GM23338 (cell line): ENCODE data around the gene SLC25A15. TPM values are rescaled to one million over a fixed set of nuclear protein-coding genes. Genes with fewer than 3 reads are reported as not detected.

Experiments used
- ATAC-seq: fragments of 200-7000 bp; cut with Tn5 transposase; 3 replicates; pipeline ENCODE4 v1.9.1; 2020
- DNase-seq: peaks from one replicate; pipeline ENCODE4 v3.0.0-alpha.2; 2015; ENCODE audit warnings: low spot score
- H2AFZ ChIP-seq: fragments of 200-600 bp; sonication (generic); 2 replicates; pipeline ENCODE4 v1.8.0; 2016; ENCODE audit warnings: antibody characterized with exemption, mild to moderate bottlenecking, moderate library complexity
- H3F3A ChIP-seq: fragments of 200-600 bp; sonication (generic); replicated peaks from 2 replicates; pipeline ENCODE4 v1.8.0; 2017; ENCODE audit warnings: antibody characterized with exemption, mixed run types, low read depth
- H3K27ac ChIP-seq: fragments of 200-600 bp; sonication (generic); 2 replicates; pipeline ENCODE4 v1.6.1; 2016; ENCODE audit warnings: low read depth
- H3K27me3 ChIP-seq: fragments of 200-600 bp; sonication (generic); 2 replicates; pipeline ENCODE4 v1.8.0; 2016; ENCODE audit warnings: mild to moderate bottlenecking, mixed run types, moderate library complexity; ENCODE audit not compliant: insufficient read depth
- H3K36me3 ChIP-seq: fragments of 200-600 bp; sonication (generic); 2 replicates; pipeline ENCODE4 v1.8.0; 2016; ENCODE audit warnings: mild to moderate bottlenecking; ENCODE audit not compliant: insufficient read depth
- H3K4me1 ChIP-seq: fragments of 200-600 bp; sonication (generic); 2 replicates; pipeline ENCODE4 v1.8.0; 2016; ENCODE audit warnings: mild to moderate bottlenecking, moderate library complexity; ENCODE audit not compliant: insufficient read depth
- H3K4me2 ChIP-seq: fragments of 200-600 bp; sonication (generic); 2 replicates; pipeline ENCODE4 v1.7.1; 2017; ENCODE audit warnings: mixed run types
- H3K4me3 ChIP-seq: fragments of 200-600 bp; sonication (generic); 2 replicates; pipeline ENCODE4 v1.6.1; 2016; ENCODE audit warnings: mixed run types
- H3K79me2 ChIP-seq: fragments of 200-600 bp; sonication (generic); replicated peaks from 2 replicates; pipeline ENCODE4 v1.8.0; 2017; ENCODE audit warnings: mild to moderate bottlenecking; ENCODE audit not compliant: insufficient read depth
- H3K9me2 ChIP-seq: fragments of 200-600 bp; sonication (generic); 2 replicates; pipeline ENCODE4 v1.8.0; 2017; ENCODE audit not compliant: insufficient read depth
- H4K20me1 ChIP-seq: fragments of 200-600 bp; sonication (generic); replicated peaks from 2 replicates; pipeline ENCODE4 v1.8.0; 2017; ENCODE audit warnings: mild to moderate bottlenecking; ENCODE audit not compliant: insufficient read depth
- H3K27ac Mint-ChIP-seq: 2 replicates; pipeline ENCODE4 v1.8.0; 2020; ENCODE audit warnings: inconsistent platforms, mild to moderate bottlenecking, moderate library complexity, mixed read lengths
- H3K27me3 Mint-ChIP-seq: 3 replicates; pipeline ENCODE4 v1.8.0; 2022; ENCODE audit warnings: low read depth, mild to moderate bottlenecking, moderate library complexity, mixed read lengths, inconsistent platforms; ENCODE audit not compliant: insufficient read depth, poor library complexity
- H3K36me3 Mint-ChIP-seq: 3 replicates; pipeline ENCODE4 v1.8.0; 2021; ENCODE audit warnings: low read depth, mild to moderate bottlenecking, inconsistent platforms, moderate library complexity, mixed read lengths
- H3K4me1 Mint-ChIP-seq: 3 replicates; pipeline ENCODE4 v1.8.0; 2020; ENCODE audit warnings: mild to moderate bottlenecking, inconsistent platforms, mixed read lengths
- H3K4me3 Mint-ChIP-seq: 3 replicates; pipeline ENCODE4 v1.8.0; 2021; ENCODE audit warnings: moderate library complexity, mild to moderate bottlenecking, inconsistent platforms, mixed read lengths
- H3K9me3 Mint-ChIP-seq: 3 replicates; pipeline ENCODE4 v1.8.0; 2020; ENCODE audit warnings: moderate library complexity, mild to moderate bottlenecking, inconsistent platforms, mixed read lengths
- CREB1 ChIP-seq: fragments of 250-450 bp; sonication (Bioruptor Pico); IDR thresholded peaks from 2 replicates; pipeline ENCODE4 v1.5.0; 2020; ENCODE audit warnings: low read depth, mild to moderate bottlenecking, moderate library complexity
- ETS1 ChIP-seq: IDR thresholded peaks from 2 replicates; pipeline ENCODE4 v1.6.1; 2016; ENCODE audit warnings: antibody characterized with exemption
- EZH2 ChIP-seq: fragments of 200-600 bp; sonication (generic); IDR thresholded peaks from one replicate; pipeline ENCODE4 v1.8.0; 2017; ENCODE audit warnings: antibody characterized with exemption, mild to moderate bottlenecking, low read depth; ENCODE audit not compliant: unreplicated experiment
- JUNB ChIP-seq: IDR thresholded peaks from one replicate; pipeline ENCODE4 v1.6.1; 2016; ENCODE audit warnings: antibody characterized with exemption; ENCODE audit not compliant: unreplicated experiment
- NANOG ChIP-seq: IDR thresholded peaks from 2 replicates; pipeline ENCODE4 v1.6.1; 2016; ENCODE audit warnings: antibody characterized with exemption, borderline replicate concordance
- POLR2AphosphoS5 ChIP-seq: IDR thresholded peaks from 2 replicates; pipeline ENCODE4 v1.6.1; 2016; ENCODE audit warnings: antibody characterized with exemption, low read depth
- STAT1 ChIP-seq: IDR thresholded peaks from one replicate; pipeline ENCODE4 v1.6.1; 2016; ENCODE audit warnings: antibody characterized with exemption; ENCODE audit not compliant: unreplicated experiment
- ZNF114 ChIP-seq: fragments of 250-450 bp; sonication (Bioruptor Pico); IDR thresholded peaks from 2 replicates; pipeline ENCODE4 v1.5.0; 2020; ENCODE audit warnings: mild to moderate bottlenecking, moderate library complexity
- ZNF331 ChIP-seq: fragments of 250-450 bp; sonication (Bioruptor Pico); IDR thresholded peaks from 2 replicates; pipeline ENCODE4 v1.5.0; 2020; ENCODE audit warnings: low read depth, mild to moderate bottlenecking, moderate library complexity
- polyA plus RNA-seq: library from polyadenylated mRNA; unstranded; fragments of >200 nt; fragmentation: Nextera tagmentation; extraction: Ambion mirVana; gene quantifications from 2 replicates; pipeline ENCODE4 v1.2.1, GENCODE V29; 2016
- total RNA-seq: library from RNA; depleted of rRNA; stranded (reverse); fragments of >200 nt; shearing (Covaris generic); gene quantifications from 2 replicates; pipeline ENCODE4 v1.2.3, GENCODE V29; 2014
- TF ChIP-seq, protein P1 (sequence below), 2 experiments: fragments of 200-600 bp in 1 of 2; sonication (generic) in 1 of 2; conservative IDR thresholded peaks; 2 replicates each; pipeline versions ENCODE4 v1.5.1 to v1.6.1; 2016 to 2017; ENCODE audit warnings: antibody characterized with exemption in 2 of 2, low read depth in 2 of 2, mild to moderate bottlenecking in 2 of 2, moderate library complexity in 1 of 2
- TF ChIP-seq, protein P2 (sequence below): IDR thresholded peaks from one replicate; pipeline ENCODE4 v1.6.1; 2018; ENCODE audit warnings: antibody characterized with exemption; ENCODE audit not compliant: unreplicated experiment

SLC25A15 gene
- total and polyA plus RNA-seq, 2 experiments from 2014 or later: 6.5 to 32.6 TPM

DNA sequence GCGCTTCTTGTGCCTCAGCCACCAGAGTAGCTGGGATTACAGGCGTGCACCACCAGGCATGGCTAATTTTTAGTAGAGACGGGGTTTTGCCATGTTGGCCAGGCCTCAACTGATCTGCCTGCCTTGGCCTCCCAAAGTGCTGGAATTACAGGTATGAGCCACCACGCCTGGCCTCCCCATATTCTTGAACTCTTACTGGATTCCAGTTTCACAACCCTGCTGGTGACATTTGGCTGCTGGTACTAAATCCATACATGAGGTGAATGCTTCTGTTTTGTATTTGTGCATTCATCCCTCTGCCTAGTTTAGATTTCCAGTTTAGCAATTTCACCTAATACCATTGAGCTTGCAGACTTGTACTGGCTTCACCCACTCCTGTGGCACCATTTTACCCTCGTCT is 13.9 kb downstream of the SLC25A15 start:
- Mint-ChIP-seq H3K9me3 (no peaks in the 10 kb centered on the region), H3K27ac (no peak overlapping the region; the same call in 1 of the 2 replicates), H3K36me3 (peaks cover 51% of the 10 kb centered on the region), H3K27me3 (peaks cover 4% of the 10 kb centered on the region), H3K4me3 (no peak overlapping the region), H3K4me1 (no peaks in the 10 kb centered on the region)
- no peaks in the 10 kb centered on the region for H3K79me2 ChIP-seq
- TF ChIP-seq ZNF114 (no peak), NANOG (no peak), JUNB (no peak), ZNF331 (no peak)
- TF ChIP-seq, protein P1, sequence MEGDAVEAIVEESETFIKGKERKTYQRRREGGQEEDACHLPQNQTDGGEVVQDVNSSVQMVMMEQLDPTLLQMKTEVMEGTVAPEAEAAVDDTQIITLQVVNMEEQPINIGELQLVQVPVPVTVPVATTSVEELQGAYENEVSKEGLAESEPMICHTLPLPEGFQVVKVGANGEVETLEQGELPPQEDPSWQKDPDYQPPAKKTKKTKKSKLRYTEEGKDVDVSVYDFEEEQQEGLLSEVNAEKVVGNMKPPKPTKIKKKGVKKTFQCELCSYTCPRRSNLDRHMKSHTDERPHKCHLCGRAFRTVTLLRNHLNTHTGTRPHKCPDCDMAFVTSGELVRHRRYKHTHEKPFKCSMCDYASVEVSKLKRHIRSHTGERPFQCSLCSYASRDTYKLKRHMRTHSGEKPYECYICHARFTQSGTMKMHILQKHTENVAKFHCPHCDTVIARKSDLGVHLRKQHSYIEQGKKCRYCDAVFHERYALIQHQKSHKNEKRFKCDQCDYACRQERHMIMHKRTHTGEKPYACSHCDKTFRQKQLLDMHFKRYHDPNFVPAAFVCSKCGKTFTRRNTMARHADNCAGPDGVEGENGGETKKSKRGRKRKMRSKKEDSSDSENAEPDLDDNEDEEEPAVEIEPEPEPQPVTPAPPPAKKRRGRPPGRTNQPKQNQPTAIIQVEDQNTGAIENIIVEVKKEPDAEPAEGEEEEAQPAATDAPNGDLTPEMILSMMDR (conservative IDR thresholded peaks at IDR 0.05; ENCODE audit: low read depth in 2 of 2): no peak
- H3K4me2 ChIP-seq: no peak overlapping the region
- no peaks in the 10 kb centered on the region for H4K20me1 ChIP-seq
- no peaks in the 10 kb centered on the region for H3K27me3 ChIP-seq
- H3K4me3 ChIP-seq: no peak overlapping the region
- no peaks in the 10 kb centered on the region for H3K4me1 ChIP-seq
- H3K9me2 ChIP-seq: no peaks in the 10 kb centered on the region
- DNase-seq (no peak), ATAC-seq (no peak)
- H2AFZ ChIP-seq: no peak overlapping the region
- no peak overlapping the region for H3K27ac ChIP-seq
- no peaks in the 10 kb centered on the region for H3F3A ChIP-seq
- H3K36me3 ChIP-seq: peaks cover 13% of the 10 kb centered on the region

DNA sequence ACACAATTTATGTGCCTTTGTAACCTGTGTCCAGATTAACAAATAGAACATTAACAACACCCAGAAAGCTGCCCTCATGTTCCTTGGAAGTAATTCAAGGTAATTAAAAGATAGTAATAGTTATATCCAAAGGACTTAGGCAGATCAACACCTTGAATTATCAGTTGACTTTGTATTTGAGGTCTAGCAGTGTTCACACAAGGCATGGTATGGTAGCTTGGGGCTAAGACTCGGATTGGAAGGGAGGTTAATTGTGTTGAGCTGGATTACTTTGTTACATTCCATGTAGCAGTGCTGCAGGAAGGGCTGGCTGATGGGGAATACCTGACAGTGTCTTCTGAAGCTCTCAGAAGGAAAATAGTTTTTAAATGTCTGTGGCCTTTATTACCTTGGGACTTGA is 16.8 kb downstream of the SLC25A15 start:
- no peaks in the 10 kb centered on the region for H3K4me1 ChIP-seq
- H3K36me3 ChIP-seq: peaks cover 8% of the 10 kb centered on the region; the same call in 1 of the 2 replicates
- no peaks in the 10 kb centered on the region for H4K20me1 ChIP-seq
- H3F3A ChIP-seq: no peaks in the 10 kb centered on the region
- Mint-ChIP-seq H3K27me3 (no peaks in the 10 kb centered on the region), H3K27ac (no peak overlapping the region), H3K4me1 (no peaks in the 10 kb centered on the region), H3K9me3 (no peaks in the 10 kb centered on the region), H3K4me3 (no peak overlapping the region), H3K36me3 (peaks cover 48% of the 10 kb centered on the region)
- H3K27ac ChIP-seq: no peak overlapping the region
- no peaks in the 10 kb centered on the region for H3K79me2 ChIP-seq
- H3K4me2 ChIP-seq: no peak overlapping the region
- H3K9me2 ChIP-seq: no peaks in the 10 kb centered on the region
- no peak for ATAC-seq
- H2AFZ ChIP-seq: no peak overlapping the region
- H3K27me3 ChIP-seq: no peaks in the 10 kb centered on the region
- H3K4me3 ChIP-seq: no peak overlapping the region
- DNase-seq: no peak
- no peak for TF ChIP-seq NANOG
- TF ChIP-seq, protein P1 (conservative IDR thresholded peaks at IDR 0.05; ENCODE audit: low read depth in 2 of 2): no peak
- TF ChIP-seq JUNB: no peak
- no peak for TF ChIP-seq CREB1 (CRISPR knock-in tag)
- no peak for TF ChIP-seq EZH2
- TF ChIP-seq POLR2AphosphoS5: no peak
- no peak for TF ChIP-seq STAT1
- no peak for TF ChIP-seq ZNF114
- TF ChIP-seq ETS1: no peak
- TF ChIP-seq, protein P2, sequence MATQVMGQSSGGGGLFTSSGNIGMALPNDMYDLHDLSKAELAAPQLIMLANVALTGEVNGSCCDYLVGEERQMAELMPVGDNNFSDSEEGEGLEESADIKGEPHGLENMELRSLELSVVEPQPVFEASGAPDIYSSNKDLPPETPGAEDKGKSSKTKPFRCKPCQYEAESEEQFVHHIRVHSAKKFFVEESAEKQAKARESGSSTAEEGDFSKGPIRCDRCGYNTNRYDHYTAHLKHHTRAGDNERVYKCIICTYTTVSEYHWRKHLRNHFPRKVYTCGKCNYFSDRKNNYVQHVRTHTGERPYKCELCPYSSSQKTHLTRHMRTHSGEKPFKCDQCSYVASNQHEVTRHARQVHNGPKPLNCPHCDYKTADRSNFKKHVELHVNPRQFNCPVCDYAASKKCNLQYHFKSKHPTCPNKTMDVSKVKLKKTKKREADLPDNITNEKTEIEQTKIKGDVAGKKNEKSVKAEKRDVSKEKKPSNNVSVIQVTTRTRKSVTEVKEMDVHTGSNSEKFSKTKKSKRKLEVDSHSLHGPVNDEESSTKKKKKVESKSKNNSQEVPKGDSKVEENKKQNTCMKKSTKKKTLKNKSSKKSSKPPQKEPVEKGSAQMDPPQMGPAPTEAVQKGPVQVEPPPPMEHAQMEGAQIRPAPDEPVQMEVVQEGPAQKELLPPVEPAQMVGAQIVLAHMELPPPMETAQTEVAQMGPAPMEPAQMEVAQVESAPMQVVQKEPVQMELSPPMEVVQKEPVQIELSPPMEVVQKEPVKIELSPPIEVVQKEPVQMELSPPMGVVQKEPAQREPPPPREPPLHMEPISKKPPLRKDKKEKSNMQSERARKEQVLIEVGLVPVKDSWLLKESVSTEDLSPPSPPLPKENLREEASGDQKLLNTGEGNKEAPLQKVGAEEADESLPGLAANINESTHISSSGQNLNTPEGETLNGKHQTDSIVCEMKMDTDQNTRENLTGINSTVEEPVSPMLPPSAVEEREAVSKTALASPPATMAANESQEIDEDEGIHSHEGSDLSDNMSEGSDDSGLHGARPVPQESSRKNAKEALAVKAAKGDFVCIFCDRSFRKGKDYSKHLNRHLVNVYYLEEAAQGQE: no peak
